ENCODE measurements around the gene ABCA3. TPM values are rescaled to one million over a fixed set of nuclear protein-coding genes. Genes with fewer than 3 reads are reported as not detected.

The ABCA3 gene
- polyA plus RNA-seq, 1 donor: 4.7 TPM

- 83% methylated on average over 1 of the region's 3 CpGs for WGBS (ENCODE audit: insufficient coverage, low lambda C conversion rate)
- H3K9me3 ChIP-seq (ENCODE audit: control insufficient read depth, low read depth, low read length): no peaks in the 10 kb centered on the region
- H3K27ac ChIP-seq (ENCODE audit: low read length): no peak overlapping the region
- H3K36me3 ChIP-seq (ENCODE audit: control insufficient read depth, insufficient read depth, low read length): no peaks in the 10 kb centered on the region
- DNase-seq: no peak
- no peaks in the 10 kb centered on the region for H3K4me1 ChIP-seq (ENCODE audit: control insufficient read depth, insufficient read depth, low read length)
- H3K4me3 ChIP-seq (ENCODE audit: low read length): no peak overlapping the region
- peaks cover 11% of the 10 kb centered on the region for H3K27me3 ChIP-seq (ENCODE audit: control insufficient read depth, insufficient read depth, low read length)
Observed at GRCh38 chr16:2358811-2359210, 18.3 kb upstream of the ABCA3 start.

- H3K36me3 ChIP-seq (ENCODE audit: control insufficient read depth, insufficient read depth, low read length): no peaks in the 10 kb centered on the region
- H3K9me3 ChIP-seq (ENCODE audit: control insufficient read depth, low read depth, low read length): no peaks in the 10 kb centered on the region
- H3K27ac ChIP-seq (ENCODE audit: low read length): no peak overlapping the region
- WGBS (ENCODE audit: insufficient coverage, low lambda C conversion rate): no CpG with 5 or more reads among the region's 4 CpGs
- H3K4me1 ChIP-seq (ENCODE audit: control insufficient read depth, insufficient read depth, low read length): no peaks in the 10 kb centered on the region
- no peak overlapping the region for H3K4me3 ChIP-seq (ENCODE audit: low read length)
- H3K27me3 ChIP-seq (ENCODE audit: control insufficient read depth, insufficient read depth, low read length): peaks cover 14% of the 10 kb centered on the region
- no peak for DNase-seq
Observed at GRCh38 chr16:2357331-2357730, 16.8 kb upstream of the ABCA3 start.

GRCh38 chr16:2350500-2350899 is 10.0 kb upstream of the ABCA3 start:
- Histone ChIP-seq H3K27ac (ENCODE audit: low read length) (no peak overlapping the region), H3K36me3 (ENCODE audit: control insufficient read depth, insufficient read depth, low read length) (no peaks in the 10 kb centered on the region), H3K4me3 (ENCODE audit: low read length) (no peak overlapping the region), H3K9me3 (ENCODE audit: control insufficient read depth, low read depth, low read length) (no peaks in the 10 kb centered on the region), H3K4me1 (ENCODE audit: control insufficient read depth, insufficient read depth, low read length) (no peaks in the 10 kb centered on the region), H3K27me3 (ENCODE audit: control insufficient read depth, insufficient read depth, low read length) (peaks cover 13% of the 10 kb centered on the region)
- no CpG with 5 or more reads among the region's 1 CpG for WGBS (ENCODE audit: insufficient coverage, low lambda C conversion rate)
- DNase-seq: no peak

- Histone ChIP-seq H3K27ac (ENCODE audit: low read length) (no peak overlapping the region), H3K4me3 (ENCODE audit: low read length) (no peak overlapping the region), H3K9me3 (ENCODE audit: control insufficient read depth, low read depth, low read length) (peaks cover 10% of the 10 kb centered on the region), H3K4me1 (ENCODE audit: control insufficient read depth, insufficient read depth, low read length) (peaks cover 11% of the 10 kb centered on the region), H3K36me3 (ENCODE audit: control insufficient read depth, insufficient read depth, low read length) (no peaks in the 10 kb centered on the region), H3K27me3 (ENCODE audit: control insufficient read depth, insufficient read depth, low read length) (peaks cover 51% of the 10 kb centered on the region)
- WGBS (ENCODE audit: insufficient coverage, low lambda C conversion rate): no CpG with 5 or more reads among the region's 1 CpG
- DNase-seq: no peak
Observed at GRCh38 chr16:2343211-2343610, 2.7 kb upstream of the ABCA3 start.

- no peak overlapping the region for H3K4me3 ChIP-seq (ENCODE audit: low read length)
- no CpG with 5 or more reads among the region's 77 CpGs for WGBS (ENCODE audit: insufficient coverage, low lambda C conversion rate)
- H3K27me3 ChIP-seq (ENCODE audit: control insufficient read depth, insufficient read depth, low read length): peaks cover 61% of the 10 kb centered on the region
- peaks cover 10% of the 10 kb centered on the region for H3K9me3 ChIP-seq (ENCODE audit: control insufficient read depth, low read depth, low read length)
- no peak overlapping the region for H3K27ac ChIP-seq (ENCODE audit: low read length)
- H3K4me1 ChIP-seq (ENCODE audit: control insufficient read depth, insufficient read depth, low read length): peaks cover 11% of the 10 kb centered on the region
- no peak for DNase-seq
- H3K36me3 ChIP-seq (ENCODE audit: control insufficient read depth, insufficient read depth, low read length): no peaks in the 10 kb centered on the region
Observed at GRCh38 chr16:2341456-2342447, 1.2 kb upstream of the ABCA3 start.

- WGBS (ENCODE audit: insufficient coverage, low lambda C conversion rate): no CpG with 5 or more reads among the region's 98 CpGs
- Histone ChIP-seq H3K4me1 (ENCODE audit: control insufficient read depth, insufficient read depth, low read length) (peaks cover 11% of the 10 kb centered on the region), H3K4me3 (ENCODE audit: low read length) (peak overlapping the region; percentile 40), H3K36me3 (ENCODE audit: control insufficient read depth, insufficient read depth, low read length) (no peaks in the 10 kb centered on the region), H3K27ac (ENCODE audit: low read length) (no peak overlapping the region), H3K27me3 (ENCODE audit: control insufficient read depth, insufficient read depth, low read length) (peaks cover 58% of the 10 kb centered on the region), H3K9me3 (ENCODE audit: control insufficient read depth, low read depth, low read length) (peaks cover 10% of the 10 kb centered on the region)
- peak; percentile 35 to 58 for DNase-seq
Observed at GRCh38 chr16:2339521-2340484, 725 bp downstream of the ABCA3 start.

GRCh38 chr16:2337431-2338296 is 2.9 kb downstream of the ABCA3 start:
- Histone ChIP-seq H3K4me1 (ENCODE audit: control insufficient read depth, insufficient read depth, low read length) (peaks cover 11% of the 10 kb centered on the region), H3K27me3 (ENCODE audit: control insufficient read depth, insufficient read depth, low read length) (peaks cover 55% of the 10 kb centered on the region), H3K36me3 (ENCODE audit: control insufficient read depth, insufficient read depth, low read length) (no peaks in the 10 kb centered on the region), H3K27ac (ENCODE audit: low read length) (no peak overlapping the region), H3K9me3 (ENCODE audit: control insufficient read depth, low read depth, low read length) (peaks cover 10% of the 10 kb centered on the region), H3K4me3 (ENCODE audit: low read length) (no peak overlapping the region)
- DNase-seq: no peak
- WGBS (ENCODE audit: insufficient coverage, low lambda C conversion rate): no CpG with 5 or more reads among the region's 15 CpGs

GRCh38 chr16:2335286-2335895 is 5.1 kb downstream of the ABCA3 start:
- Histone ChIP-seq H3K4me1 (ENCODE audit: control insufficient read depth, insufficient read depth, low read length) (peaks cover 5% of the 10 kb centered on the region), H3K36me3 (ENCODE audit: control insufficient read depth, insufficient read depth, low read length) (no peaks in the 10 kb centered on the region), H3K4me3 (ENCODE audit: low read length) (no peak overlapping the region), H3K27me3 (ENCODE audit: control insufficient read depth, insufficient read depth, low read length) (peaks cover 55% of the 10 kb centered on the region), H3K9me3 (ENCODE audit: control insufficient read depth, low read depth, low read length) (no peaks in the 10 kb centered on the region), H3K27ac (ENCODE audit: low read length) (no peak overlapping the region)
- WGBS (ENCODE audit: insufficient coverage, low lambda C conversion rate): no CpG with 5 or more reads among the region's 8 CpGs
- DNase-seq: no peak

GRCh38 chr16:2333772-2334379 is 6.7 kb downstream of the ABCA3 start:
- no peaks in the 10 kb centered on the region for H3K36me3 ChIP-seq (ENCODE audit: control insufficient read depth, insufficient read depth, low read length)
- no peak for DNase-seq
- H3K4me3 ChIP-seq (ENCODE audit: low read length): no peak overlapping the region
- peaks cover 2% of the 10 kb centered on the region for H3K9me3 ChIP-seq (ENCODE audit: control insufficient read depth, low read depth, low read length)
- peaks cover 51% of the 10 kb centered on the region for H3K27me3 ChIP-seq (ENCODE audit: control insufficient read depth, insufficient read depth, low read length)
- no CpG with 5 or more reads among the region's 17 CpGs for WGBS (ENCODE audit: insufficient coverage, low lambda C conversion rate)
- no peak overlapping the region for H3K27ac ChIP-seq (ENCODE audit: low read length)
- no peaks in the 10 kb centered on the region for H3K4me1 ChIP-seq (ENCODE audit: control insufficient read depth, insufficient read depth, low read length)

All from large intestine (tissue), 3 donors.